Measurements from ENCODE around the gene TNRC6B. TPM values are rescaled to one million over a fixed set of nuclear protein-coding genes. Genes with fewer than 3 reads are reported as not detected.

Gene TNRC6B
- polyA plus RNA-seq, 1 donor (not counting 4 experiments of a cell fraction or from before 2014, with no cell fraction given), result 5.6 TPM

GRCh38 chr22:40233886-40234285, 56.2 kb downstream of the TNRC6B start:
- no peaks in the 10 kb centered on the region for H4K20me1 ChIP-seq (ENCODE audit: control insufficient read depth, extremely low read depth, insufficient read depth, low read length)
- no peak overlapping the region for H3K4me2 ChIP-seq (ENCODE audit: control insufficient read depth, extremely low read depth, insufficient read depth, low read depth, low read length)
- H3K4me1 ChIP-seq (ENCODE audit: control insufficient read depth, extremely low read depth, insufficient read depth, low read length), result peaks cover 30% of the 10 kb centered on the region
- FAIRE-seq, result no peak
- dilution Hi-C loops (cut with MboI; ENCODE audit: extremely low pct_ligation_motif_present, low sequenced_read_pairs), result no loop called here
- DNase-seq (ENCODE audit: low read depth, low spot score), result no peak
- no peaks in the 10 kb centered on the region for H3K9me3 ChIP-seq (ENCODE audit: control insufficient read depth, low read depth, low read length)
- no peak overlapping the region for H3K9ac ChIP-seq (ENCODE audit: control insufficient read depth, extremely low read depth, insufficient read depth, low read length)
- H3K27ac ChIP-seq (ENCODE audit: control insufficient read depth, insufficient read depth, low read length), result no peak overlapping the region
- no peak overlapping the region for H2AFZ ChIP-seq (ENCODE audit: control insufficient read depth, low read length)
- H3K4me3 ChIP-seq (ENCODE audit: control insufficient read depth in 2 of 3, extremely low read depth in 1 of 3, insufficient read depth in 2 of 3, low read depth in 1 of 3, low read length in 3 of 3), result no peak overlapping the region
- H3K9me1 ChIP-seq (ENCODE audit: control insufficient read depth, extremely low read depth, insufficient read depth, low read length), result no peaks in the 10 kb centered on the region
- peaks cover 23% of the 10 kb centered on the region for H3K79me2 ChIP-seq (ENCODE audit: control insufficient read depth, insufficient read depth, low read length)
- peaks cover 3 to 5% of the 10 kb centered on the region in 2 experiments for H3K36me3 ChIP-seq (ENCODE audit: control insufficient read depth in 2 of 2, extremely low read depth in 1 of 2, insufficient read depth in 2 of 2, low read length in 2 of 2)
- H3K27me3 ChIP-seq (ENCODE audit: control insufficient read depth, extremely low read depth, insufficient read depth, low read length), result no peaks in the 10 kb centered on the region
- no peak for TF ChIP-seq EZH2 (IDR thresholded peaks at IDR 0.05; ENCODE audit: low read length)
- TF ChIP-seq CTCF (optimal IDR thresholded peaks at IDR 0.05 in 1 of 3, IDR thresholded peaks at IDR 0.05 in 1 of 3, conservative IDR thresholded peaks at IDR 0.05 in 1 of 3; ENCODE audit: extremely low read depth in 1 of 3, insufficient read depth in 2 of 3, low read length in 3 of 3), result no peak

- H3K36me3 ChIP-seq (ENCODE audit: control insufficient read depth in 2 of 2, extremely low read depth in 1 of 2, insufficient read depth in 2 of 2, low read length in 2 of 2), result peaks cover 3 to 5% of the 10 kb centered on the region in 2 experiments
Observed at GRCh38 chr22:40234658-40235057, 56.9 kb downstream of the TNRC6B start.

More at GRCh38 chr22:40234658-40235057, 56.9 kb downstream of the TNRC6B start:
- Histone ChIP-seq H4K20me1 (ENCODE audit: control insufficient read depth, extremely low read depth, insufficient read depth, low read length) (no peaks in the 10 kb centered on the region), H3K27ac (ENCODE audit: control insufficient read depth, insufficient read depth, low read length) (no peak overlapping the region), H3K27me3 (ENCODE audit: control insufficient read depth, extremely low read depth, insufficient read depth, low read length) (no peaks in the 10 kb centered on the region), H3K79me2 (ENCODE audit: control insufficient read depth, insufficient read depth, low read length) (peaks cover 23% of the 10 kb centered on the region), H3K4me1 (ENCODE audit: control insufficient read depth, extremely low read depth, insufficient read depth, low read length) (peaks cover 38% of the 10 kb centered on the region), H3K4me2 (ENCODE audit: control insufficient read depth, extremely low read depth, insufficient read depth, low read depth, low read length) (peak overlapping the region; percentile 9), H2AFZ (ENCODE audit: control insufficient read depth, low read length) (no peak overlapping the region), H3K9me1 (ENCODE audit: control insufficient read depth, extremely low read depth, insufficient read depth, low read length) (no peaks in the 10 kb centered on the region), H3K9ac (ENCODE audit: control insufficient read depth, extremely low read depth, insufficient read depth, low read length) (no peak overlapping the region), H3K4me3 (ENCODE audit: control insufficient read depth in 2 of 3, extremely low read depth in 1 of 3, insufficient read depth in 2 of 3, low read depth in 1 of 3, low read length in 3 of 3) (no peak overlapping the region), H3K9me3 (ENCODE audit: control insufficient read depth, low read depth, low read length) (no peaks in the 10 kb centered on the region)
- dilution Hi-C loops (cut with MboI; ENCODE audit: extremely low pct_ligation_motif_present, low sequenced_read_pairs), result no loop called here
- no peak for FAIRE-seq
- DNase-seq (ENCODE audit: low read depth, low spot score), result no peak
- TF ChIP-seq EZH2 (IDR thresholded peaks at IDR 0.05; ENCODE audit: low read length) (no peak), CTCF (optimal IDR thresholded peaks at IDR 0.05 in 1 of 3, IDR thresholded peaks at IDR 0.05 in 1 of 3, conservative IDR thresholded peaks at IDR 0.05 in 1 of 3; ENCODE audit: extremely low read depth in 1 of 3, insufficient read depth in 2 of 3, low read length in 3 of 3) (no peak)

Data from keratinocyte (primary cell).